NOMO-1 (cell line): ENCODE data around the gene TEN1.
"Not testable (repeated sequence)": the region's sequence is repeated elsewhere in the genome, so short reads cannot be mapped to it uniquely, and the experiment has no call there.

Source experiments
- DNase-seq, 2 experiments: peaks; one replicate each; lab custom pipeline; 2025; ENCODE audit not compliant: unreplicated experiment in 2 of 2; lab: John Stamatoyannopoulos, UW

The TEN1 gene

DNA sequence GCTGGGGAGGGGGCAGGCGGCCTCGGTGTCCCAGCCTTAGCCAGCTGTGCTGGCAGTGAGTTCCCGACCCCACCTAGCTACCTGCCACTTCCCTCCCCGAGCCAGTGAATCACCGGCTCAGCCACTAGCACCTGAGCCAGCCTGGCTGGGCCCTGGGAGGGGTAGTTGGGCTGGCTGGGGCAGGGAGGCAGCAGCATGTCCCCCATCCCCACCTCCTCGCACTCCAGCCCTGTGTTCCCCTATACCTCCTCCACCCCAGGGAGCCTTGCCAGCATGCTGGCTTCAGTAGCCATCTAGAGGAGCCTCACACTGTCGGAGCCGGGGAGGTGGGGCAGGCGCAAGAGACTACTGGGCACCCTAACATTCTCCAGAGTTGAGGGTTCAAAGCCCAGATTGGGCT, 45.3 kb downstream of the TEN1 start:
- DNase-seq, result no peak

DNA sequence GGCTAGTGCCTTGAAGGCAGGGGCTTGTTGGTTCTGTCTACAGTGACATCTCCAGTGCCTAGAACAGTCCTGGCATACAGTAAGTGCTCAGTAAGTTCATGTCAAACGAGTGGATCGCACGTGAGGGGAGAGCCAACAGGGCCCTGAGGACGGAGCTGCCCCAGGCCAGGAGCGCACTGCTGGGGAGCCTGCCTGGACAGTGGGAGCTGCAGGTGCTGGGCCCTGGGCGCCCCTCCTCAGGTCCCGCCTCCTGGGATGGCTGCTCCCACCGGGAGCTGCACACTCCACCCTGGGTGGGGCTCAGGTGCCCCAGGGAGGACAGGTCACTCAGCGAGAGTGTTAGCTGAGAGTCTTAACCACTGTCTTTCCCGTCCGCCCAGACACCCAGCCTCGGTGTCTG, 46.3 kb downstream of the TEN1 start:
- no peak for DNase-seq

DNA sequence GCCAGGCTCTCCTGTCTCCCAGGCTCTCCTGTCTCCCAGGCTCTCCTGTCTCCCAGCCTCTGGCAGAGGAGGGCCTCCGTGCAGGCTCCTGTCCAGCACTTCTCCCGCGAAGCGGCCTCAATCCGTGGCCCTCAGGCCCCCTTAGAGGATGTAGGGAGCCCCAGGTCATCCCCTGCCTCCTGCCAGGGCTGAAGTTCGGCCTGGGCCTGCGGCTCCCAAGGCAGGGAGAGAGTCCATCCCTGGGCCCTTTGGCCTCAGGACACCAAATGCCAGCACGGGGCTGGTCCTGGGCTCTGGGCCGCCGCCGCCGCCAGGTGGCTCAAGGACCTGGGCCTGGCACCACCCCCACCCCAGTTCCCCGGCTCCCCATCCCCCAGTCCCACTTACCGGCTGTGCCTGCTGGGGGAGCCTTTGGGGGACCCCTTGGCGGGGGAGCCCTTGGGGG, 47.7 kb downstream of the TEN1 start:
- DNase-seq, result no peak

DNA sequence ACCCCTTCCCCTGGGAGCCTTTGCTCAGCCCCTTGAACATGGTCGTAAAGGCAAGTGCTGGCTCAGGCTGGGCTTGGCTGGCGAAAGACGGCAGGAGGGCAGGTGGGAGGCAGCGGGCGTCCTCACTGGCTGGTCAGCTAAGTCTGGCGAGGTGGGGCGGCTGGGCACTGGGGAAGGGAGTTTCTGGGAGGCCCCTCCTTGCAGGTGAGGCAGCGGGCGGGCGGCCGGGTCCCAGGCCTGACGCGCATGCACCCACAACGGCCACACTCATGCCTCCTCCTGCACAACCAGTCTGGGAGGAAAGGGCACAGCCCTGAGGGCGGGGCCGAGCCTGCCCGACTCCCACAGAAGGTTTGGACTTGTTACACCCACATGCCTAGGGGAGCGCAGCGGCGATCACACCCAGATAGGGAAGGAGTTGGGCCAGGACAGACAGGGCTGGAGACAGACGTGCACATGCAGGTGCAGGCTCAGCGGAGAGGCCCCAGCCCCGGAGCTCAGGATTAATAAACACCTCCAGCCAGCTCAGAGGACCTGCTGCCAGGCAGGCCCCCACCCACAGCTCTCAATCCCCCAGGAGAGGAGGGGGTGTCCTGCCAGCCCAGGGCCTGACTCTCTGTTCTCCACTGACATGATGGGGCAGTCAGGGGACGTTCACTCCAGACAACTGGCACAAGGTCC, 48.3 kb downstream of the TEN1 start, which contains the start of gene EVPL:
Gene EVPL, minus strand, starts transcription at position 148 of the 681 bp plus-strand sequence. Its CDS starts 108 bp downstream, at position 40.
- no peak for DNase-seq

DNA sequence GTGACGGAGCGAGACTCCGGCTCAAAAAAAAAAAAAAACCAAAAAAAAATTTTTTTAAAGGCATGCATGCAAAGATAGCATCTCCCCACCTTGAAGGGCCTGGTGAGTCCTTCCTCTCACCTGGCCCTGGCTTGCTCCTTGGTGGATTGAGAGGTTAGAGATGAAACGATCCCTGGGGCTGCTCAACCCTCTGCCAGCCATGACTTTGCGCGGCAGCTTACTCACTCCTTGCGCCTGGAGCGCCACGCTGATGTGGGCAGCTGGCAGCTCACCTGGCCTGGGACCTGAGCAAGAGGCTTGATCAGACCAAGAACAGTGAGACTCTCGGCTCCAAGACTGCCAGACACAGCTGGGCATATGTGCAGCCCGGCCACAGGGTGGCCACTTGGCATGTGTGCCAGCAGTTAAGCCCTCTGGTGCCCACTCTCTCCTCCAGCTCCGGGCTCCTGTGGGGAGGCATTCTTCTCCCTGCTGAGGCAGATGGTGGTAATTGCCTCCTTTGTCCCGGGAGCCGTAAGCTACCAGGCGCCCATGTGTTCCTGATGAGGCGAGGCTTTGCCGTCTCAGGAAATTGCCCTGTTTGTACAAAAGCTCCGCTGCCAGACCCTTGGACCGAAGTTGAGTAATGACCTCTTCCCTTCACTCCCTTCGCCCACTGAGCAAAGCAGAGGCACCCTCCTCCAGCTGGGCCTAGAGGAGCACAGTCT, 53.2 kb downstream of the TEN1 start:
- no peak for DNase-seq

DNA sequence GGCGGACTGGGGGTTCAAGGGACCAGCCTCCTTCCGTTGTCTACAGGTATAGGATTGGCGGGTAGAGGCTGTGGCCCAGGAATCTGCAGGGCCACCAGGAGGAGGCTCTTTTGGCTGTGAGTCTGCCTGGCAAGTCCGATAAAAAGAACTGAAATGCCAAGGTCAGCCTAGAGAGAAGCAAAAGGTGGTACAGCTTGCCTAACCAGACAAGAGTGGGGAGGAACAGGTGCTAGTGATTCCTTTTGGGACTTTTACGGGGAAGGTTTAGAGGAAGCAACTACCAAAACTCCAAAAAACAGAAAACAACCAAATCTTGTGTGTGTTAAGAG, 53.7 kb downstream of the TEN1 start:
- DNase-seq, result no peak

DNA sequence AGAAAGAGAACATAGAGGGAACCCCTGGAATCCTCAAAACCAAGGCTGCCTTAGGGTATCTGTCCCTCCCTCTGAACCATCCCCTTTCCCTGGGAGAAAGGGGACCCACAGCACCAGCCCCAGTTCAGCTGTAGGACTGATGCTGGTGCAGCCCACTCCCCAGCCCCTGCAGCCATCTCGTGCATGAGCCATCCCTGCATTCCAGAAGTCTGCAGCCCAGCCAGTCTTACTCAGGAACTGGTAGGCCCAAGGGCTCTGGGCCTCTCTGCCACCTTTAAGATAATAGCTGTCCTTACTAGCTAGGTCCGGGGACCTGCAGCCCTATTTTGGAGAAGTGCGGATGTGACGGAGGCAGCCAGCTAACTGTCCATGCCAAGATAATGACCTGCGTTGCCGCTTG, 54.1 kb downstream of the TEN1 start:
- DNase-seq, result no peak

DNA sequence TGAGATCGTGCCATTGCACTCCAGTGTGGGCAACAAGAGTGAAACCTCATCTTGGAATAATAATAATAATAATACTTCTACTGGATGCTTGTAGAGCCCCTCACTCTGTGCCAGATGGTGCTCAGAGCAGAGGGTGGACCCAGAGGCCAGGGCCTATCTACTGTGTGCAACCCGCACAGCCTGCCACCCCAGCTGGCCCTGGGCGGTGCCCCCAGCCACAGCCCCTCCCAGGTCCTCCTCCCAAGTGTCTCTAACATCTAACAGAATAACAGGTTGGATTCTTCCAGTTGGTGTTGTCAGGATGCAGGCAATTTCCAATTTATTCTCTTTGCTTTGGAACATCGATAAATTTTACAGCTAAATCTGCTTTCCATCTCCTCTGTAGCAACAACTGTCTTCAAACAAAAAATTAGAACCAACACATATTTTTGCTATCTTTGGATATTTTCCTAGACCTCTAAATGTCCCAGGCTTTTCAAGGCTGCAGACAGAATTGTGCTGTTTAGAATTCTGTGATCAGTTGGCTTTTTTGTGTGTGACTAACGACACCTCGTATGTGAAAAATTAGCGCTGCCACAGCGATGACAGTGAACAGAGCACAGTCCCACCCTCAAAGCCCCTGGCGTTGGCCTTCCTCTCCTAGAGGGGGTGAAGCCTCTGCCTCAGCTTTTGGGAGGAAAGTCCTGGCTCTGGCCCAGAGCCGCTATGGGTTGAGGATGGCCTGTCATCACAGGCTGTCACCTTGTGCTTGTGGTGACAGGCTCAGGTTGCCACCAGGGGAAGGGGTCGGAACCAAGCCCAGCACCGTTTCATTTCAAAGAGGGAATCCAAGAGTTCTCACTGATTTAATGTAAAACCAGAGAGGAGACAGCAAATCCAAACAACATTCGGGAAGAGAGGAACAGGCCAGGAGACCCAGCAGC, 55.6 kb downstream of the TEN1 start:
- DNase-seq, result no peak

DNA sequence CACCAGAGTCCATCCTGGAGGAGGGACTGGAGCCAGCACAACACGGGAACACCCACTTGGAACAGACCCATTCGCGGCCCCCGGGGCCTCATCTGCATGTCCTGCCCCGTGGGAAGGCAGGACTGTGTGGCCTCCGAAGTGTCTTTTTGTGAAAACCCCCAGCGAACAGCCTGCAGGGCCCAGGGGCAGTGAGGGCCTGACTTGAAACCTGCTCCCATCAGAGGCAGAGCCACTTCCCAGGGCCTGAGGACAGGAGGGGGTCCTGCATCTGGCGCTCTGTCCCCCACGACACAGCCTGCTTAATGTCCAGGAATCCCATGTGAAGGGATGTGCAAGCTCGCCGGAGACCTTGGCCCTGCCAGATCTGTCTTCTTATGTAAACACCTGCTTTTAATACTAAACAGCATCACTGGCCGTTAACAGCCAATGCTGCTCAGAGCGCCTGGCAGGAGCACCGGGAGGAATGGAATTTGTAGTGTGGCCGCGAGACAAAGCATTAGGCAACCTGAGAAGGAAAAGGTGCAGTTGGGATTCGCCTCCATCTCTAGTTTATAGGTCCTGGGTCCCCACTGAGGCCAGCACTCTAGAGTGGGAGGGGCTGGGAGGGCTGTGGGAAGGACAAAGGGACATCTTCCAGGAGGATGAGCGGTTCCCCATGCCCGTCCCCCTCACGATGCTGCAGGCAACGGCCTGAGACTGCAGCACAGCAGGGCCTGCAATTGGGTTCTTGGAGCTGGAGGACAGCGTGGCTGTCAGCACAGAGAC, 57.6 kb downstream of the TEN1 start:
- DNase-seq, result no peak

DNA sequence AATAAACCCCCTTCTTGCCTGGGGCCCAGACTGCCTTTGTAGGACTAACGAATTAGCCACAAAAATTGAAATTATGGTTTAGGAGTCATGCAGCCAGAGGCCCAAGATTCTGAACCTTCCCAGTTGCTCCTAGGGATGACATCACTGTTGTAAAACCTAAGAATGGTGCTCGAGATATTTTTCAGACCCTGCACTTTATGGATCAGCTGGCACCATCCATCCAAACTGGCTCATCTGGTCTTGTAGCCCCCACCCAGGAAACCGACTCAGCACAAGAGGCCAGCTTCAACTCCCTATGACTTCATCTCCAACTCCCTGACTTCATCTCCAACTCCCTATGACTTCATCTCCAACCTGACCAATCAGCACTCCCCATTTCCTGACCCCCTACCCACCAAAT, 59.0 kb downstream of the TEN1 start:
- no peak for DNase-seq

DNA sequence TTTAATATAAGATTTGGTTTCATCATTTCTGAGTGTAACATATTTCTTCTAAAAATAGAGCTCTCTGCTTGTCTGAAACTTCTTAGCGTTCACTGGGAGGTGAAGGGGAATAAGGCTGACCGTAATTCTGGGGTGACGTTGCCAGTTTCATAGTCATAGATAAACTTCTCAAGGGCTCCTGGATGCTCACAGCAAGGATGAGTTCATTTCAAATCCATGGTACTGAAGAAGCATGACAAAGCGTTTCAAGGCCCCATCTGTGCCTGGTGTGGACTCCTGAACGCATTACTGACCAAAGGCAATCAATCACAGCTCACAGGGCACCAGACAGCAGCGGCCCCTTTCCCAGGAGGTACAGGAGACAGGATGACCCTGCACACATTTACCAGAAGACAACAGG, 60.1 kb downstream of the TEN1 start:
- DNase-seq, result no peak

DNA sequence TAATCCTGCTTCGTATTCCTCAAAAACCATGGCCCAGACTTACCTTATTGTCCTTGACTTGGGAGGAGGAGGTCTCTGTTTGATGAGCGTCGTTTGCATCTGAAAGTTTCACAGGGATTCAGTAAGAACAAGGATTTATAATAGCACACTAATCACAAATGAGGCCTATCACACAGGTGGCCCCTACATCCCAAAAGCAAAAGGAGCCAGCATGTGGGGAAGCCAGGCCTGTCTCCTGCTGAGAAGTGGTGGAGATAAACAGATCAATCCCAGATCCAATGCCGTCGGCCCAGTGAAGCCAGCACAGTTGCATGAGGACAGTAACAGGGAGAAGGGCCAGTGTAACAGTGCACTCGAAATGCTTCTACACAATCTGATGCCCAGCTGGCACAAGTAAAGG, 61.3 kb downstream of the TEN1 start:
- DNase-seq, result no peak

DNA sequence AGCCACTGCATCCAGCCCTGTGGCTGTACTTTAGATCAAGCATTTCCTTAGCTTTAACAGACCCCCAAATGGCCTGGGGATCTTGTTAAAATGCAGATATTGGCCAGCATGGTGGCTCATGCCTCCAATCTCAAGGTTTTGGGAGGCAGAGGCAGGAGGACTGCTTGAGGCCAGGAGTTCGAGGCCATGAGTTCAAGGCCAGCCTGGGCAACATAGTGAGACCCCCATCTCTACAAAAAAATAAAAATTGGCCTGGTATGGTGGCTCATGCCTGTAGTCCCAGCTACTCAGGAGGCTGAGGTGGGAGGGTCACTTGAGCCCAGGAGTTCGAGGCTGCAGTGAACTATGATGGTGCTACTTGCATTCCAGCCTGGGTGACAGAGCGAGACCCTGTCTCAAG, 63.8 kb downstream of the TEN1 start:
- DNase-seq, result not testable (repeated sequence)

DNA sequence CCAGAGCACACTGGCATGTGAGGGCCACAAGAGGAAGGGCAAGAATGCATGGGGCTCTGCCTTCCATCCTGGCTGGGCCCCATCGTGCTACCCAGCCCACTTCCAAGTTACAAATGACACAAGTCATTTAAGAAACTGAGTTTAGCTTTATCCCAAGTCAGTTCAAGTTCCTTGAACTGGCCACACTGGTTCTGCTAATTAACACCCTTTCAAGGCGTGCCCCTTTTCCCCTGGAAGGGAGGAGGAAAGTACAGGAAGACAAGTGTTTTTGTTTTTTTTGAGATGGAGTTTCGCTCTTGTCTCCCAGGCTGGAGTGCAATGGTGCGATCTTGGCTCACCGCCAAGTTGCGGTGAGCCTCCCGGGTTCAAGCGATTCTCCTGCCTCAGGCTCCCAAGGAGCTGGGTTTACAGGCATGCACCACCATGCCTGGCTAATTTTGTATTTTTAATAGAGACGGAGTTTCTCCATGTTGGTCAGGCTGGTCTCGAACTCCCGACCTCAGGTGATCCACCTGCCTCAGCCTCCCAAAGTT, 65.5 kb downstream of the TEN1 start:
- not testable (repeated sequence) for DNase-seq

DNA sequence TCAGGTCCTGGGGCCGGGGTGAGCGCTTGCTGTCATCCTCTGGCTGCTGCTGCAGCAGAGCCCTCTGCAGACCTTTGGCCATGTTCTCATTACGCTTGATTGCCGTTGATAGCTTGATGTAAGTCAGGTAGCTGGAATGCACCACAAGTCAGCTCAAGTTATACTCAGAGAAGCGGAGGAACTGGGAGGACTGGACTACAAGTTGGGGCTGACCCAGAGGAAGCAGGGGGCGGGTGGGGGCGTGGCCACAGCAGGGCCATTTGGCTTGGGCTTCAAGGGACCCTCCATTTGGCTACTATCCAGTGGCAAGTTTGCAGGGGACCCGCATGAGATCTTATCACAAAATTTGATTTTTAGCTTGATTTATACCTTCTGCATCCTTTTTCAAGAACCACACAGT, 67.0 kb downstream of the TEN1 start:
- DNase-seq, result no peak

DNA sequence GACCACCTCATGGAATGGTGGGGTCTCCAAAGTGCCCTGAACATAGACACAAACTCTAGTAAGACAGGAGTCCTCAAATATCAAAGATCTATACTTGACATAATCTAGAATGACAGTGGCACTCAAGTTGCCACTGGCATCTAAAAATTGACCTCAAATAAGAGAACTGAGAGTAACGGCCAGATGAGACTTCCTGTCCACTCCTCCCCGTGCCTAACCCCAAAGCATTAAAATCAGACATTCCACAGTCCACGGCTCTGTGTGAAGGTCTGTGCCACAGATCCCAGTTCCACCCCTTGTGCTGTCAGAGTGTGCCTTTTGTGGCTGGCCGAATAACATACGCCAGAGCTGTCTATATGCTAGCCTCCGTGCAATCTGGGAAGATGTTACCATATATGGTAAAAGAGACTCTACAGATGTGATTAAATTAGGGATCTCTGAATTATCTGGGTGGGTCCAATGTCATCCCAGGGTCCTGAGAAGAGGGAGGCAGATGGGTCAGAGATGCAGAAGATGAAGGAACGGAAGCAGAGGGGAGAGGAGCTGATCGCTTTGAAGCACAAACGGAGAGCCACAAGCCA, 69.1 kb downstream of the TEN1 start:
- peak; percentile 31 to 34 for DNase-seq

DNA sequence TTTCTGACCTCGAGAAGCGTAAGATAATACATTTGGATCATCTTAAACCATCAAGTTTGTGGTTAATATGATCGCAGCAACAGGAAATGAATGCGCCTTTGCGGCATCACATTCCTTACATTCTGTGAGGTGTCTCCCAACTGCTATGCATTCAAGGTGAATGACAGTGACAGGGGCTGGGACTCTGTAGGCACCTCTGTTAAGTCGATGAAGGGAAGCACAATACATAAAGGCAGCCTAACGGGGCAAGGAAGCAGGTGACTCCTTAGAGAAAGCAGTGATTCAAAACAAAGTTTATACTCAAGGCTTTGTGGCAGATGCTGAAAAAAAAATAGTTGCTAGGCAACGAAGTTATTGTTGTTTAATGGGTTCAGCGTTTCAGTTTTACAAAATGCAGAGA, 69.7 kb downstream of the TEN1 start:
- no peak for DNase-seq

DNA sequence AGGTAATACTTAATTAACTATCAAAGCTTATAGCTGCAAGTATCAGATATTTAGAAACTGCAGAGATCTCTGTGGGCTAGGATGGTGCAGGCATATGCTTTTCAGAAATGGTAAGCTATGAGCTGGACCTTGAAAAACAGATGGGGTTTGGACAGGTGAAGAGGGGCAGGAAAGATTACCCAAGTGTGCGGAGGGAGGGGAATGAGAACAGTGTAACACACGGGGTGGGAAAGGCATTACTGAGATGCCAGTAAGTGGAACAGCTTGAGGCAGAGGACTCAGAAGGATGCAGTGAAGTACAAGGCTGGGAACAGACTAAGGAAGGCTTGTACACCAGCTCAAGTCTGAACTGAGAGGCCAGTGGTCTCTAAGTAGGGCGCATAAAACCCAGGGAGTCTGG, 70.2 kb downstream of the TEN1 start:
- DNase-seq, result no peak

DNA sequence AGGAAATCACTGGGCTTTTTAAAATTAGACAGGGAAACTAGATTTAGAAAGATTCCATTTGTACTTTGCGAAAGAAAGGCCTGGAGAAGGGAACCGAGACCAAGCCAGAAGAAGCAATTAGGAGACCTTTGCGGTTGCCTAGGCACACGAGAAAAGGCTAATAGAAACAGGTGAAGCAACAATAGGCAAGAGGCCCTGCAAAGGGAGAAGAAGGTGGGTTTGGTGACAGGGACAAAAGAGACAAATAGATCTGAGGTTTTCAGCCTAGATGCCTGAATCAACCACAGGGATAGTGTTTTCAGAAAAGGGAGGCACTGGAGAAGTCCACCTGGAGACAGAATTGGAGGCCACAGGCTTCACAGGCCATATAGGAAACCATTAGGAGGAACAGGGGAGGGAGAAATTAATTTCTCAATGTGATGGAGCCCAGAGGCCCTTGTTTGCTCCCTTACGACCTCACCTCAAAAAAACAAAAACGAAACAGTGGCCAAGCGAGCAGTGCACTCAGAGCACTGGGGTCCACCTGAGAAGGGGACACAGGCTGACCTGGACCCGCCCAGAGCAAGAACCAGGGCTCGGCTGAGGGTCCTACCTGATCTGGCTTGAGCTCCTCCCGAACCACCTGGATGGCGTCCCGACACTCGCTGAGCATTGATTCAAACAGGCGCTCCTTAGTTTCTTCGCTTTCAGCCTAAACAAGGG, 70.9 kb downstream of the TEN1 start:
- peak; percentile 32 to 39 for DNase-seq
